ENCODE data around the gene PHPT1.
"Not testable (repeated sequence)": the region's sequence is repeated elsewhere in the genome, so short reads cannot be mapped to it uniquely, and the experiment has no call there.

Gene PHPT1

DNA sequence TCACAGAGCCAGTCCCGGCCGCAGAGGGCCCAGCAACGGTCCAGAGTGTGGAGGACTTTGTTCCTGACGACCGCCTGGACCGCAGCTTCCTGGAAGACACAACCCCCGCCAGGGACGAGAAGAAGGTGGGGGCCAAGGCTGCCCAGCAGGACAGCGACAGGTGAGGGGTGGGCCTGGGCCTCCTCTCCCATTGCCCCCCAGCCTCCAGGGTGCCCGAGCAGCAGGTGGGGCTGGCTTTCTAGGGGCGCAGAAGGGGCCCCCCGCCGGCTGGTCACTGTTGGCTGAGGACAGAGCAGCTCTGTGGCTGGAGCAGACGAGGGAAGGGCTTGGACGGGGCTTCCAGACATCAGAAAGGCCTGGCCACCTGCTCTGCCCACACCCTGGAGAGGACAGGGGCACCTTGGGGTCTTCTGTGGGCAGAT lies 11.3 kb upstream of the PHPT1 start:
- DNase-seq: not testable (repeated sequence)

DNA sequence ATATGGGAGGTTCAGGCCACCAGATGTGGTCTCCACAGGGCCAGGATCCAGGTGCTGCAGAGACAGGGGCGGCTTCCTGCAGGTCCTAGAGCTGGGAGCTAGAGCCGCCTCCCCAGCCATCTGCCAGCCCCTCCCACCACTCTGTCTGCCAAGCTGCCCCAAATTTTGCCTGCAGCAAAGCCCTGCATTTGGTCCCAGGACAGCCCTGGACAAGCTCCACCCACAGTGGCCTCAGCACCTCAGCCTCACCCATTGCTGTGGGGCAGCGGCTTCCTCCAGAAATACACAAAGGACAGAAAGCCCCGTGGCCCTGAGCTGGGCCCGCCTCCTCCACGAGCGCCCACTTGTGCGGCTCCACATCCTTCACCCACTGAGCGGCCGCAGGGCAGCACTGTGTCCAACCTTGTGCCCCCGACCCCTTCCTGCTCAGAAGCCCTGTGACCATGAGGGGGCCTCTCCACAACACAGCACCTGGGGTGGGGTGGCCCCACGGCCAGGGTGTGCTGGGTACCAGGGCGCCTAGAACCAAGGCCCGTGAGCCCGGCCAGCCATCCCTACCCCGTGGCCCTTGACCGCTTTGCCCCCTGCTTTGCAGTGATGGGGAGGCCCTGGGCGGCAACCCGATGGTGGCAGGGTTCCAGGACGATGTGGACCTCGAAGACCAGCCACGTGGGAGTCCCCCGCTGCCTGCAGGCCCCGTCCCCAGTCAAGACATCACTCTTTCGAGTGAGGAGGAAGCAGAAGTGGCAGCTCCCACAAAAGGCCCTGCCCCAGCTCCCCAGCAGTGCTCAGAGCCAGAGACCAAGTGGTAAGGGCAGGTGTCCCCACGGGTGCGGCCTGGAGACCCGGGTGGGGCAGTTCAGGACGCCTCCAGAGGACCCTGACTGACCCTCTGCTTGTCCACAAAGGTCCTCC lies 10.6 kb upstream of the PHPT1 start:
- no peak for DNase-seq

DNA sequence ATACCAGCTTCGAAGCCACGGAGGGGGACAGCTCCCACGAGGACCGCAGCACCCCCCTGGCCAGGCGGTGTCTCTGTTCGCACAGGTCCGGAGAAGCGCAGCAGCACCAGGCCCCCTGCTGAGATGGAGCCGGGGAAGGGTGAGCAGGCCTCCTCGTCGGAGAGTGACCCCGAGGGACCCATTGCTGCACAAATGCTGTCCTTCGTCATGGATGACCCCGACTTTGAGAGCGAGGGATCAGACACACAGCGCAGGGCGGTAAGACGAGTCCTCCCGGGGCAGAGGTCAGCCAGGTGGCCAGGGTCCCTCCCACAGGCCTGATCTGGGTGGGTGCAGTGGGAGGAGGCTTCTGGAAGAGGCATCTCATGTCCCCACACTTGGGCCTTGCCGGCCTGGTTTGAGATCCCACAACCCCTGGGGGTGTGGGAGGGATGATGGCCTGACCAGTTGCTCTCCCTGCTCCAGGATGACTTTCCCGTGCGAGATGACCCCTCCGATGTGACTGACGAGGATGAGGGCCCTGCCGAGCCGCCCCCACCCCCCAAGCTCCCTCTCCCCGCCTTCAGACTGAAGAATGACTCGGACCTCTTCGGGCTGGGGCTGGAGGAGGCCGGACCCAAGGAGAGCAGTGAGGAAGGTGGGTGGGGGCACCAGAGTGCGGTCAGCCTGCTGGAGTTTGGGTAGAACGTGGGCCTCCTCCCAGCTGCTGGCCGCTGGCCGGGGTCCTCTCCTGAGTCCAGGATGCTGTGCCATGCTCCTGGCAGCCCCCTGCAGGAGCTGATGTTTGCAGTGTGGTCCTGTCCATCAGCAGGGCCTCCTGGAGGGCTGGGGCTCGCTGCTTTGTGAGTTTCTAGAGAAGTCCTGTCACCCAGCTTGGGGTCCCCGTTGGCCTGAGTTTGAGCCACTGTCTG lies 9.7 kb upstream of the PHPT1 start:
- no peak for DNase-seq

DNA sequence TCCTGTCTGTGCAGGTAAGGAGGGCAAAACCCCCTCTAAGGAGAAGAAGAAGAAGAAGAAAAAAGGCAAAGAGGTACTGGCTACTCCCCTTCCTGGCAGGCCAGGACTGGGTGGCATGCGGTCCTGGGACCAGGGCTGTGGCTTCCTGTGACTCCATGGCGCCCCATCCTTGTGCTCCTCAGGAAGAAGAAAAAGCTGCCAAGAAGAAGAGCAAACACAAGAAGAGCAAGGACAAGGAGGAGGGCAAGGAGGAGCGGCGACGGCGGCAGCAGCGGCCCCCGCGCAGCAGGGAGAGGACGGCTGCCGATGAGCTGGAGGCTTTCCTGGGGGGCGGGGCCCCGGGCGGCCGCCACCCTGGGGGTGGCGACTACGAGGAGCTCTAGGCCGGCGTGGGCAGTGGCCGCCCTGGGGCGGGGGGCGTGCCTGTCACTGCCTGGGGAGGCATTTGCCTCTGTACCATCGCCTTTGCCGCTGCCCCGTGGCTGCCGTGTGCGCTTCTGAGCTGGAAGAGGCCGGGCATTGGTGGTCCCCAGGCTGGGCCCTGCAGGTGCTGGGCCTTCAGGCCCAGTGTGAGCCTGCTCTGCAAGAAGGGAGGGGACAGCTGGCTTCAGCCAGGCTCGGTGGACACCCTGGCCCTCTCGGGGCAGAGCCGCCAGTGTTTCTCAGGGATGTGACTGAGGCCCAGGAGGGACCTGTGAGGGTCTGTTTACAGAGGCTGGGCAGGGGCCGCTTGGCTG lies 8.9 kb upstream of the PHPT1 start:
- no peak for DNase-seq

DNA sequence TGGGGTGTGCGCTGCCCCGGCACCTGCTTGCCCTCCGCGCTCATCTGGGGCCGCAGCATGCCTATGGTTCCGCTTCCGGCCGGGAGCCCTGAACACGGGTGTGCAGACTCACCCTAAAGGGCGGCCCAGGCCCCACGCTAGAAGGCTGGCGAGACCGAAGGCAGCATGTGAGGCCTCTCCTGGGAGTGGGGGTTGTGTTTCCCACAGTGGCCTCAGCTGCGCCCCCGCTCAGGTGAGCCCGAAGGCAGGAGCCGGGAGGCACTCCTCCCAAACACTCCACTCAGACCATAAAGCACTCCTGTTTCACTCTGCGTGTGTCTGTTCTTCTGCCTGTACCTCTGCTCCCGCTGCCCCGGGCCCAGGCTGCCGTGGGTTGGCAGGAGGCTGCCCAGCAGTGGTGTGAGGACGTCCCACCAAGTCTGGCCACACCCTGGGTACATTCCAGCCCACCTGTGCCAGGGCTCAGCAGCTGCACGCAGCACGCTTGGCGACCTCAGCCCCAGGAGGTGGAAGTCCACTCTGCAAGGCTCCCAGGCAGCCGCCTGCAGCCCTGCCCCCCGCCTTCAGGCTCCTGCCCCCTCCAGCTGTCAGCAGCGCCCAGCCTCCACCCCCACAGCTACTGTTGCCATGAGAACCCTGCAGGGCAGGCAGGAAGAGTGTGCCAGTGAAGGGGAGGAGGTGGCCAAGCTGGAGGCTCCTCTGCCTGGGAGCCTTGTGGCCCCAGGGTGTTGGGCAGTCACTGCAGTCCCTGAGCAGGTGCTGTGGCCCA lies 8.1 kb upstream of the PHPT1 start:
- peak in 1 of 2 experiments; percentile 47 for DNase-seq

DNA sequence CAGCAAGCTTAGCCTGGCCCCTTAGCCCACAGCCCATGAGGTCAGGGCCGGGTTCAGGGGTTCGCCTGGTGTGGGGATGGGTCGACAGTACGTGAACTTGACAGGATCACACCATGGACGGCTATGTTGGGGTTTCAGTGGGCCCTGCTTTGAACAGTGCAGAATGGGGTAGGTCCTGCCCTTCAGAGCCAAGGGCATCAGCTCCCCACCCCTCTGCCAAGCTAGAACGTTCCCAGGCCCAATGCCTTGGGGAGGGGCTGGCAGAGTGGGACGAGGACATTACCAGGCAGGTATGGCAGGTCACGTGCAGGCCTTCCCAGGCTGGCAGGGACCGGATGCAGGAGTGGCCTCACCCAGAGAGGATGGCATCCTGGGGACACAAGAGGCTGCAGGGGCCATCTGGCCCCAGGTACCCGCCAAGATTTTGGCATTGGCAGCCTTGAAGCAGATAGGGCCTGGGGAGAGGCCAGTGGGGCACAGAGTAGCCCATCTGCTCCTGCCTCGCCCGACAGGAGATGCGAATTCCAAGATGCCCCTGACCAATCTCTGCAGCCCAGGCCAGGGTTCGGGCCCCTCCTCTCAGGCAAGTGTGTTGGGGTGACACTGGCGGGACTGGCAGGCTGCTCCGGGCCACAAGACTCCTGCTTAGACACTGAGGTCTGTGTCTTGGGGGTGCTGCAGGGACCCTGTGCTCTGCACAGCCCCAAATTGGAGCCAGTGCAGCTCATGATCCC lies 7.4 kb upstream of the PHPT1 start:
- not testable (repeated sequence) for DNase-seq

DNA sequence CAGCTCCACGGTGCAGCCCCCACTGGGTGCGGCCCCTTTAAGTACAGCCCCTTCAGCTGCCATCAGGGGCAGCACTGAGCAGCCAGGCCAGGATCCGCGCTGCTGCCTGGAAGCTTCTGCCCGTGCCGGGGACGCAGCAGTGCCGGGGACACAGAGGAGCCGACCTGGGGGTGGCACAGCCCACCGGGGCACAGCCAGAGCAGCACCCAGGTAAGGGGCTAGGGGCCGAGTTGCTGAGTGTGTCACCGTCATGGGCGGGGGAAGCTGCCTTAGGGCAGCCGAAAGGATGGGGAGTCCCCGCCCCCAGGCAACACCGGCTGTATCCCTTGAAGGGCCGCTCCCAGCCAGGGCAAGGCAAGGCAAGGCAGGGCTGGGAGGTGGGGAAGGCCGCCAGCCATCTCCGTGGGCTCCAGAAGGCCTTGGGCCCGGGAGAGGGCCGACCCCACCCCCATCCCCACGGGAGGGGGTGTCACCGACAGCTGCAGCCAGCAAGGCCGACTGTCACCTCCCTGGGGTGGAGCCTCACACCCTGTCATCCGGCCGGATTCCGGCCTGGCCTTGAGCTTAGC lies 6.7 kb upstream of the PHPT1 start, which contains the start of gene AJM1:
TSS of gene AJM1 (plus strand) at position 99 of the 569 bp plus-strand sequence. CDS start 1,937 bp downstream, outside the sequence.
- peak; percentile 33 to 67 for DNase-seq

DNA sequence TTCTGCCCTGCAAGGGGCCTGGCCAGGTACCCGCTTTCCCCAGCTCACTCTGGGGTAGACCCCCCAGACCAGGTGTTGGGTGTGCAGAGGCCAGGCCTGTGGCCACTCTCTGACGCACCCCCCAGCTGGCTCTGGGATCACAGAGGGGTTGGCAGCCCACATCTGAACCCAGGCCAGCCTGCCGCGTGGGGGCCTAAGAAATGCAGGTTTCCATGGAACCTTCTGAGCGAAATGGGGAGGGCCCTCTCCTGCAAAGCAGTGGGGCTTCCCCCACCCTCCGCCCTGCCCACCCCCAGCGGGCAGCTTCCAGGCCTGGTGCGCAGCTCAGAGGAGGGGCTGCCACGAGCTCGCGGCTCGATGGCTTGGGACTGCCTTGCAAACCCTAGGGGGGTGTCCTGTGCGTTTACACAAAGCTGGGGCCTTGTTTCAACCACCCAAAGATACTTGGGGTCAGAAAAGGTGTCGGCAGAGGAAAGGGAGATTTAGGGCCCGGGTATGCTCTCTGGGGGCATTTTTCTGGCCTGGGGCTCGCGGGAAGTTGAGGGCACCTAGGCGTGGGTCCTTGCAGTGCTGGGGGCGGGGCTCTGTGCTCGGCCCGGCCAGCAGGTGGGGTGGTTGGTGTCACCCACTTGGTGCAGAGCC lies 5.9 kb upstream of the PHPT1 start:
- DNase-seq: not testable (repeated sequence)

DNA sequence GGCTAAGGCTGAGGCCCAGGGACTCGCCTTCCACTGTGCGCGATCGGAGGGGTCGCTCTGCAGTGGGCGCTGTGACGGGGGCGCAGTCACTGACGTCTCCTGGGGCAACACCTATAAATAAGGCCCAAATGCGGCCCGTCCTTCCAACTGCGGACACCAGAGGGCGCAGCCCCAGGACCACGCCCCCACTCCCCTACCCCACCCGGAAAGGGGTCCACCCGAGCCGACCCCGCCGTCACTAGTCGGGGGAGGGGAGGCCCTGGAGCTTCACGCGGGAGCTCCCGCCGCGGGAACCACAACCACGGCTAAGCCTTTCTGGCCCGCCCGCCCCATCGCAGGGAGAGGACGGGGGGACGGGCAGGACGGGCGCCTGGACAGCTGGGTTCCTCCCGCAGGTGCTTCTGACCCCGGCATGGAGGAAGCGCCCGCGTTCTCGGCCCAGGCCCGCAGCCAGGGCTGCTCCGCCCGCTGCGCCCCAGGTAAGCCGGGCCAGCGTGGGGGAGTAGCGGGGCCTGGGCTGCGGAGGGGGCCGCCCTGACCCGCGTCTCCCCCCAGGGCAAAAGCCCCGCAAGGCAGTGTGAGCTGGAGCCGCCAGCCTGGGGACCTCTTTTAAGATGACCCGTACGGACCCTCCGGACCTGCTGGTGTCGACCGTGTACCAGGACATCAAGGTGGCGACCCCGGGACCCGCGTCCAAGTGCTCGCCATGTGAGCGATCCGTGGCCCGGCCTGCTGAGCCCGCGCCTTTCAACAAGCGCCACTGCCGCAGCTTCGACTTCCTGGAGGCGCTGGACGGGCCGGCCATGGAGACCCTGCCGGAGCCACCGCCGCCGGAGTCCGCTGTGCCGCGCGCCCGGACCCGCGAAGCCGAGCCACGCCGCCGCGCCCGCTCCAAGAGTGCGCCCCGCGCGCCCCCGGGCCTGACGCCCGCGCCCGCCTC lies 5.1 kb upstream of the PHPT1 start:
- not testable (repeated sequence) for DNase-seq

DNA sequence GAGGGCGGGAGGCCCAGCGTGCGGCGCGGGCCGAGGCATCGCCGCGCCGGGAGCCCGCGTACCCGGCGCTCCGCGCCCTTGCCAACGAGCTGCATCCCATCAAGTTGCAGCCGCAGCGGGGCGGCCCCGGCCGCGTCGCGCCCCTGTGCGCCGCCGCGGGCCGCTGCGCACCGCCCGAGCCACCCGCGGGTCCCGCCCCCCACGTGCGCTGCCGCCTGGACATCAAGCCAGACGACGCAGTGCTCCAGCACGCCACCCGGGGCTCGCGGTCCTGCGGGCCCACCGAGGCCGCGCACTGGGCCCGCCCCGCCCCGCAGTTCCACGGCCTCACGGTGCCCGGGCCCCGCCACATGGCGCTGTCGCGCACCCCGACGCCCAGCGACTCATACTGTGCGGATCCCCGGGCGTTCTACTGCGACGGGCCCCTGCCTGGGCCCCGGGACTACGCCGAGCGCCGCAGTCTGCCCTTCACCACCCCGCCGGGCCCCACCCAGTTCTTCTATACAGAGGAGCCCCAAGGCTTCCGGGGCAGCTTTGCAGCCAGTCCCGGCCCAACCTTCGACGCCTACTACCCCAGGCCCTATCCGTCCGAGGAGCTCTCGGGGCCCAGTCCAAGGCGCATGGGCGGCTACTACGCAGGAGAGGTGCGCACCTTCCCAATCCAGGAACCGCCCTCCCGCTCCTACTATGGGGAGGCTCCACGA lies 4.3 kb upstream of the PHPT1 start:
- DNase-seq: no peak

DNA sequence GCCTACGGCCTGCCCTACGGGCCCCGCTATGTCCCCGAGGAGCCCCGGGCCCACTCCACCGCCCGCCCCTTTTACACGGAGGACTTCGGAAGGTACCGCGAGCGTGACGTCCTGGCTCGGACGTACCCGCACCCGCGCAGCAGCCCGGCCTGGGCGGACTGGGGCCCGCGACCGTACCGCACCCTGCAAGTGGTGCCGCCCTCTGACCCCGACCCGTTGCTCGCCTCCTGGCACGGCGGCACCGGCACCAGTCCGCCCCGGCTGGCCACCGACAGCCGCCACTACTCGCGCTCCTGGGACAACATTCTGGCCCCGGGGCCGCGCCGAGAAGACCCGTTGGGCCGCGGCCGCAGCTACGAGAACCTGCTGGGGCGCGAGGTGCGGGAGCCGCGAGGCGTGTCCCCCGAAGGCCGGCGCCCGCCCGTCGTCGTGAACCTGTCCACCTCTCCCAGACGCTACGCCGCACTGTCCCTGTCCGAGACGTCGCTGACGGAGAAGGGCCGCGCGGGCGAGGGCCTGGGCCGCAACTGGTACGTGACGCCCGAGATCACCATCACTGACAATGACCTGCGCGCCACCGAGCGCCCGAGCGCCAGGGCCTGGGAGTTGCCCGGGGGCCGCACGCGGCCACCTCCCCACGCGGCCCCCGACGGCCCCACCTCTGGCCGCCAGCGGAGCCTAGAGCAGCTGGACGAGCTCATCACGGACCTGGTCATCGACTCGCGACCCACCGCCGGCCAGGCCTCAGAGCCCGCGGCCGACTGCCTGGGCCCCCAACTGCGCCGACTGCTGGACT lies 3.5 kb upstream of the PHPT1 start:
- DNase-seq: no peak

DNA sequence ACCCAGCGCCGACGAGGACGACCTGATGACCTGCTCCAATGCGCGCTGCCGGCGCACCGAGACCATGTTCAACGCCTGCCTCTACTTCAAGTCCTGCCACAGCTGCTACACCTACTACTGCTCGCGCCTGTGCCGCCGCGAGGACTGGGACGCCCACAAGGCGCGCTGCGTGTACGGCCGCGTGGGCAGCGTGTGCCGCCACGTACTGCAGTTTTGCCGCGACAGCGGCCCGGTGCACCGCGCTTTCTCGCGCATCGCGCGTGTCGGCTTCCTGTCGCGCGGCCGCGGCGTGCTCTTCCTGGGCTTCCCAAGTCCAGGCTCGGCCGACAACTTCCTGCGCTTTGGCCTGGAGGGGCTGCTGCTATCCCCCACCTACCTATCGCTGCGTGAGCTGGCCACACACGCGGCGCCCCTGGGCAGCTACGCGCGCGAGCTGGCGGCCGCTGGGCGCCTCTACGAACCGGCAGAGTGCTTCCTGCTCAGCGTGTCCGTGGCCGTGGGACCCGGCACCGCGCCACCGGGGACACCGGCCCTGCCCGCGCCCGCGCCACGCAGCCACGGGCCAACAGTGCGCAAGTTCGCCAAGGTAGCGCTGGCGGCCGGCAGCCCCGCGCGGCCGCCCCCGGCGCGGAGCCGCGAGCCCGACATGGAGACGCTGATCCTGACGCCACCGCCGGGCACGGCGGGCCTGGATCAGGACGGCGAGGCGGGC lies 2.7 kb upstream of the PHPT1 start:
- no peak for DNase-seq

DNA sequence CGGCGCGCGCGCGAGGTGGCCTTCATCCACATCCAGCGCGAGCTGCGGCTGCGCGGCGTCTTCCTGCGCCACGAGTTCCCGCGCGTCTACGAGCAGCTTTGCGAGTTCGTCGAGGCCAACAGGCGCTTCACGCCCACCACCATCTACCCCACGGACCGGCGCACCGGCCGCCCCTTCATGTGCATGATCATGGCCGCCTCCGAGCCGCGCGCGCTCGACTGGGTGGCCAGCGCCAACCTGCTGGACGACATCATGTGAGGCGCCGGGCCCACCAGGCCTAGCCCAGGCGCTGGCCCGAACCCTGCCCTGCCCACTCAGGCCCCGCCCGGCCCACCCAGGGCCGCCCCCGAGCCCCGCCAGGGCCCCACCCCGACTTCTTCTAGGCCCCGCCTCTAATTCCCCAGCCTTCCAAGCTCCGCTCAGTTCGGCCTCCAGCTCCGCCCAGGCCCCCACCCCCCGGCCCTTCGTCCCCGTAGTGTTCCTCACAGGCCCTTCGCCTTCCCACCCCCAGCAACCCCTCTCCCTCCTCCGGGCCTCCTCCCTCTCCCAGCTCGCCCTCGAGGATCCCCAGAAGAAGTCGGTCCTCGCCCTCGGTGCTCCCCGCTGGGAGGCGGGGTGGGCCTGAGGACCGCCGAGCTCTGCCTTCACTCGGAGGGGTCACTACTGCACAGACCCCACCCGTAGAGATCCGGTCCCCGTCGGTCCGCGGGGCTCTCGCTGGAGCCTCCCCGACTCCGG lies 2.0 kb upstream of the PHPT1 start:
- DNase-seq: peak; percentile 26 to 63

DNA sequence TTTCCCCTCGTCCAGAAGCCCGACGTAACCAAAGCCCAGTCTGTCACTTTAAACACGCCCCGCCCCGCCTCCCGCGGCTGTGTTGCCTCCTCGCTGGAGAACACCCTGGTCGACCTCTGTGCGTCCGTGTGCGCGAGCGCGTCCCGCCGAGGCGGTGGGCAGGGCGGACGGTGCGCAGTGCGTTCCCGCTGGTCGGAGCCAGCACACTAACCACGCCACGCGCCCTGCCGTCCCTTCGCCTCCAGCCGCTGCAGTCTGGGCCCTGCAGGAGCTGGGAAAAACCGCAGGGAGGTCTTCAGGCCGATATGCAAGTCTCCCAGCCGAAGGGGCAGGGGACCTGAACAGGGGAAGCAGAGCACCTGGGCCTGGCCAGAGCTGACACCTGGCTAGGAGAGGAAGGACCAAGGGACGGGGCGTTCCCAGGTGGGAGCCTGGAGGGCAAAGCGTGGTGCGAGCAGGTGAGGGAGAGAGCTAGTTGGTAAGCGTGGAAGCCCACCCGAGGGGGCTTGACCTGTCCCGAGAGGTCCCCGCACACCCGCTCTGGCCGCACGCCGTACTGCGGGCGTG lies 1.3 kb upstream of the PHPT1 start:
- DNase-seq: peak; percentile 64 to 86

DNA sequence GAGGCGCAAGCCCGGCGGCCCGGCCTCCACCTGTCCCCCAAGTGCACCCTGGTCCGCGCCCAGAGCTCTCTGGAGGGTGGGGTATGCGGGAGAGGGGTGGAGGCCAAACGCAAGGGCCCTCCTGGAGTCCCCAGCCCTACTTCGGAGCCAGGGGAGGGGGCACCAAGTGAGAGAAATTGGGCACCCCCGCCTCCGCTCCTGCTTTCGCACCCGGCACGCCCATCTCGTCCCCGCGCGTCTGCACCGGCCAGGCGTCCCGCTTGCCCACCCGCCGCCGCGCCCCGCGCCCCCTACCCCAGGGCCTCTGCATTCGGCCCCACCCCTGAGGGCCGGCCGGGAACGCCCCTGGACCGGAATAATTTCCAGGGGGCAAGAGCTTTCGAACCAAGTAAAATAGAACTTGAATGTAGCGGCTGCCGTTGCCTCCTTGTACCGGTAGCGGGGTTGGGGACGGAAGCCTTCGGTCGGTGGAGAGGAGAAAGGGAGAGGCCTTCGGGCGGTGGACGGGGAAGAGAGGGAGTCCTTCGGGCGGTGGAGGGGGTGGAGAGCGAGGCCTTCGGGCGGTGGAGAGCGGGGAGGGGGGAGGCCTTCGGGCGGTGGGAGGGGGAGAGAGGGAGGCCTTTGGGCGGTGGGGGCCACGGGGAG lies 694 bp upstream of the PHPT1 start:
- DNase-seq: no peak
